ENCODE results near the gene CENPH.

CENPH gene

DNA sequence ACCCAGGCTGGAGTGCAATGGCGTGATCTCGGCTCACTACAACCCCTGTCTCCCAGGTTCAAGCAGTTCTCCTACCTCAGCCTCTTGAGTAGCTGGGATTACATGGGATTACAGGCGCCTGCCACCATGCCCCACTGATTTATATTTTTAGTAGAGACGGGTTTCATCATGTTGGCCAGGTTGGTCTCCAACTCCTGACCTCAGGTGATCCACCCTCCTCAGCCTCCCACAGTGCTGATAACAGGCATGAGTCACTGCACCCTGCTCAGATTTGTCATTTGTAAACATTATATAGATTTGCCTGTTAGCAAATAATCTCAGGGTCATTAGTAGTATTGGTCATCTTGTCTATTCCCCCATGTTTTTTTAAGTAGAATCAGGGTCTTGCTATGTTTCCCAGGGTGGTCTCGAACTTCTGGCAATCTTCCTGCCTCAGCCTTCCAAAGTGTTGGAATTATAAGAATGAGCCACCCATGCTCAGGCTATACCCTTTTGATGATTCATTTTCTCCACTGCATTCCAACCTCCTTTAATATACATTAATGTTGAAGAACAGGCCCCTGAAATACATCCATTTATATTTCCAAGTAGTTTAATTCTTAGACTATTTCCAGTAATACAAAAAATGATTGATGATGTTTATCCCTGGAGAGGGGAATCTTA, 17.3 kb downstream of the CENPH start:
- Histone ChIP-seq H3K36me3 (ENCODE audit: insufficient read depth, low read length) (peaks cover 38% of the 10 kb centered on the region), H3K27ac (ENCODE audit: low read depth, low read length, poor library complexity, severe bottlenecking) (no peak overlapping the region), H4K20me1 (ENCODE audit: insufficient read depth, low read length) (no peaks in the 10 kb centered on the region), H3K9me3 (ENCODE audit: low read length) (no peaks in the 10 kb centered on the region), H3K9me2 (ENCODE audit: low read depth, low read length) (no peaks in the 10 kb centered on the region), H2AFZ (ENCODE audit: low read length) (no peak overlapping the region), H3K4me2 (ENCODE audit: low read length) (no peak overlapping the region), H3K4me3 (ENCODE audit: low read depth, low read length, poor library complexity, severe bottlenecking) (no peak overlapping the region), H3K79me2 (ENCODE audit: insufficient read depth, low read length) (no peaks in the 10 kb centered on the region), H3K27me3 (ENCODE audit: insufficient read depth, low read length) (no peaks in the 10 kb centered on the region), H3K4me1 (ENCODE audit: insufficient read depth, low read length, severe bottlenecking) (no peaks in the 10 kb centered on the region), H3F3A (ENCODE audit: insufficient read depth, low read length) (no peaks in the 10 kb centered on the region), H3K9ac (ENCODE audit: low read length) (no peak overlapping the region)
- no peak for TF ChIP-seq EZH2 (IDR thresholded peaks at IDR 0.05; ENCODE audit: borderline replicate concordance, low read length)
- TF ChIP-seq, protein P1, sequence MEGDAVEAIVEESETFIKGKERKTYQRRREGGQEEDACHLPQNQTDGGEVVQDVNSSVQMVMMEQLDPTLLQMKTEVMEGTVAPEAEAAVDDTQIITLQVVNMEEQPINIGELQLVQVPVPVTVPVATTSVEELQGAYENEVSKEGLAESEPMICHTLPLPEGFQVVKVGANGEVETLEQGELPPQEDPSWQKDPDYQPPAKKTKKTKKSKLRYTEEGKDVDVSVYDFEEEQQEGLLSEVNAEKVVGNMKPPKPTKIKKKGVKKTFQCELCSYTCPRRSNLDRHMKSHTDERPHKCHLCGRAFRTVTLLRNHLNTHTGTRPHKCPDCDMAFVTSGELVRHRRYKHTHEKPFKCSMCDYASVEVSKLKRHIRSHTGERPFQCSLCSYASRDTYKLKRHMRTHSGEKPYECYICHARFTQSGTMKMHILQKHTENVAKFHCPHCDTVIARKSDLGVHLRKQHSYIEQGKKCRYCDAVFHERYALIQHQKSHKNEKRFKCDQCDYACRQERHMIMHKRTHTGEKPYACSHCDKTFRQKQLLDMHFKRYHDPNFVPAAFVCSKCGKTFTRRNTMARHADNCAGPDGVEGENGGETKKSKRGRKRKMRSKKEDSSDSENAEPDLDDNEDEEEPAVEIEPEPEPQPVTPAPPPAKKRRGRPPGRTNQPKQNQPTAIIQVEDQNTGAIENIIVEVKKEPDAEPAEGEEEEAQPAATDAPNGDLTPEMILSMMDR (IDR thresholded peaks at IDR 0.05; ENCODE audit: low read length) = no peak

DNA sequence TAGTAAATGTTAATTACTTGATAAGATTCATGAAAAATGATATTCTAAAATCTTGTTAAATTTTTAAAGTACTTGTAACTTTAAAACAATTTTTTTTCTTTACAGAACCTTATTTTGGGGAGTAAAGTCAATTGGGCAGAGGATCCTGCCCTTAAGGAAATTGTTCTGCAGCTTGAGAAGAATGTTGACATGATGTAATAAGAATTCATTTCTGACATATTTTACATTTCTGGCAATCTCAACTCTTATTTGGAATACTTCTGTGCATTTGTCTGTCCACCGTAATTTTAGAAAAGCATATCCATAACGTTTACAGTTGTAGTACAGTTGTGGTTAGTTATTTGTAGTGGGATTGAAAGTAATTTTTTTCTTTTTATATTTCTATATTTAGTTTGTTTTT, 20.2 kb downstream of the CENPH start:
- no peaks in the 10 kb centered on the region for H4K20me1 ChIP-seq (ENCODE audit: insufficient read depth, low read length)
- no peak overlapping the region for H2AFZ ChIP-seq (ENCODE audit: low read length)
- H3F3A ChIP-seq (ENCODE audit: insufficient read depth, low read length) = no peaks in the 10 kb centered on the region
- no peak overlapping the region for H3K9ac ChIP-seq (ENCODE audit: low read length)
- no peaks in the 10 kb centered on the region for H3K27me3 ChIP-seq (ENCODE audit: insufficient read depth, low read length)
- no peak overlapping the region for H3K4me2 ChIP-seq (ENCODE audit: low read length)
- no peak overlapping the region for H3K27ac ChIP-seq (ENCODE audit: low read depth, low read length, poor library complexity, severe bottlenecking)
- H3K9me2 ChIP-seq (ENCODE audit: low read depth, low read length) = no peaks in the 10 kb centered on the region
- no peaks in the 10 kb centered on the region for H3K79me2 ChIP-seq (ENCODE audit: insufficient read depth, low read length)
- TF ChIP-seq, protein P1 (IDR thresholded peaks at IDR 0.05; ENCODE audit: low read length) = no peak
- TF ChIP-seq EZH2 (IDR thresholded peaks at IDR 0.05; ENCODE audit: borderline replicate concordance, low read length) = no peak
- H3K36me3 ChIP-seq (ENCODE audit: insufficient read depth, low read length) = peaks cover 17% of the 10 kb centered on the region
- H3K4me3 ChIP-seq (ENCODE audit: low read depth, low read length, poor library complexity, severe bottlenecking) = no peak overlapping the region
- no peaks in the 10 kb centered on the region for H3K4me1 ChIP-seq (ENCODE audit: insufficient read depth, low read length, severe bottlenecking)
- H3K9me3 ChIP-seq (ENCODE audit: low read length) = no peaks in the 10 kb centered on the region

DNA sequence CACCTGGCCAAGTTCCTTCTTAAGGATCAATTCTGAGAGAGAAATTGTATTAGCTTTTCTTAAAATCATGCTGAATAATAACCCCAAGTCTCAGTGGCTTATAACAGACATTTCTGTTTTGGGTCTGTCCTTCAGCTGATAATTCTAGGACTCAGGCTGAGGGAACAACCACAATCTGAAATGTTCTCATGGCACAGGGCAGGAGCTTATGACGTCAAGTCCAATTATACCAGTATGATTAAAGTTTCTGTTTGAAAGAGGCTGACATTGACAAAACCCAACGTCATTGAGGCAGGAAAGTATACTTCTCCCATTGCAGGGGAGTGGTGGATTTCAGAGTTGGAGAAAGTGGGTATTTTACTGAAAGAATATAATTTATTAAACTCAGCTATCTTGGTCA, 21.8 kb downstream of the CENPH start:
- Histone ChIP-seq H3K9me2 (ENCODE audit: low read depth, low read length) (no peaks in the 10 kb centered on the region), H3K9ac (ENCODE audit: low read length) (no peak overlapping the region), H3K27me3 (ENCODE audit: insufficient read depth, low read length) (no peaks in the 10 kb centered on the region), H3K9me3 (ENCODE audit: low read length) (no peaks in the 10 kb centered on the region), H3K4me1 (ENCODE audit: insufficient read depth, low read length, severe bottlenecking) (peaks cover 3% of the 10 kb centered on the region), H3K4me2 (ENCODE audit: low read length) (no peak overlapping the region), H2AFZ (ENCODE audit: low read length) (no peak overlapping the region), H3K36me3 (ENCODE audit: insufficient read depth, low read length) (peaks cover 17% of the 10 kb centered on the region), H3K4me3 (ENCODE audit: low read depth, low read length, poor library complexity, severe bottlenecking) (no peak overlapping the region), H4K20me1 (ENCODE audit: insufficient read depth, low read length) (no peaks in the 10 kb centered on the region), H3K27ac (ENCODE audit: low read depth, low read length, poor library complexity, severe bottlenecking) (no peak overlapping the region), H3K79me2 (ENCODE audit: insufficient read depth, low read length) (no peaks in the 10 kb centered on the region), H3F3A (ENCODE audit: insufficient read depth, low read length) (no peaks in the 10 kb centered on the region)
- TF ChIP-seq, protein P1 (IDR thresholded peaks at IDR 0.05; ENCODE audit: low read length) = no peak
- no peak for TF ChIP-seq EZH2 (IDR thresholded peaks at IDR 0.05; ENCODE audit: borderline replicate concordance, low read length)
